Neural cell (in vitro differentiated cells): Measurements from ENCODE around the gene PARP11. TPM values are rescaled to one million over a fixed set of nuclear protein-coding genes. Genes with fewer than 3 reads are reported as not detected.

ENCODE experiments used
- H2AFZ ChIP-seq: fragments of 200-600, 300-800 bp; sonication (generic), shearing (Covaris generic); 2 replicates; pipeline ENCODE4 v1.6.0; 2014; ENCODE audit warnings: low read depth, mild to moderate bottlenecking, antibody characterized with exemption, low read length, moderate library complexity
- H3F3A ChIP-seq: fragments of 200-600 bp; shearing (Covaris generic); 2 replicates; pipeline ENCODE4 v1.6.1; 2016; ENCODE audit warnings: mild to moderate bottlenecking, moderate library complexity, mixed read lengths, antibody characterized with exemption, low read length; ENCODE audit not compliant: insufficient read depth, poor library complexity, severe bottlenecking
- H3K27ac ChIP-seq: fragments of 200-600, 300-800 bp; sonication (generic), shearing (Covaris generic); 2 replicates; pipeline ENCODE4 v1.5.1; 2014; ENCODE audit warnings: mild to moderate bottlenecking, low read length, moderate library complexity
- H3K27me3 ChIP-seq: fragments of 300-800, 200-600 bp; sonication (generic), shearing (Covaris generic); 2 replicates; pipeline ENCODE4 v1.6.0; 2014; ENCODE audit warnings: mild to moderate bottlenecking, low read depth, low read length, moderate library complexity; ENCODE audit not compliant: insufficient read depth
- H3K36me3 ChIP-seq: fragments of 300-800, 200-600 bp; sonication (generic), shearing (Covaris generic); 2 replicates; pipeline ENCODE4 v1.5.1; 2014; ENCODE audit warnings: mild to moderate bottlenecking, antibody characterized with exemption, low read length, moderate library complexity; ENCODE audit not compliant: insufficient read depth
- H3K4me2 ChIP-seq: fragments of 300-800, 200-600 bp; sonication (generic), shearing (Covaris generic); 2 replicates; pipeline ENCODE4 v1.6.0; 2014; ENCODE audit warnings: mild to moderate bottlenecking, low read length
- H3K4me3 ChIP-seq: fragments of 300-800, 200-600 bp; sonication (generic), shearing (Covaris generic); 2 replicates; pipeline ENCODE4 v1.5.1; 2014; ENCODE audit warnings: mild to moderate bottlenecking, low read length, moderate library complexity
- H3K79me2 ChIP-seq: fragments of 200-600 bp; shearing (Covaris generic); replicated peaks from 2 replicates; pipeline ENCODE4 v1.6.0; 2014; ENCODE audit warnings: mild to moderate bottlenecking, low read length, moderate library complexity; ENCODE audit not compliant: insufficient read depth
- H3K9ac ChIP-seq: fragments of 300-800, 200-600 bp; sonication (generic), shearing (Covaris generic); 2 replicates; pipeline ENCODE4 v1.6.1; 2016; ENCODE audit warnings: mild to moderate bottlenecking, low read length, mixed read lengths
- H3K9me2 ChIP-seq: fragments of 200-600 bp; shearing (Covaris generic); 2 replicates; pipeline ENCODE4 v1.6.1; 2016; ENCODE audit warnings: mild to moderate bottlenecking, low read length, mixed read lengths; ENCODE audit not compliant: insufficient read depth
- H3K9me3 ChIP-seq: fragments of 200-600, 300-800 bp; sonication (generic), shearing (Covaris generic); 2 replicates; pipeline ENCODE4 v1.6.1; 2016; ENCODE audit warnings: mild to moderate bottlenecking, mixed run types, low read length, moderate library complexity, mixed read lengths
- H4K20me1 ChIP-seq: fragments of 200-600 bp; shearing (Covaris generic); 2 replicates; pipeline ENCODE4 v1.6.1; 2016; ENCODE audit warnings: mild to moderate bottlenecking, mixed run types; ENCODE audit not compliant: insufficient read depth
- EP300 ChIP-seq: fragments of 450-650 bp; conservative IDR thresholded peaks from 2 replicates; pipeline ENCODE4 v1.6.1; 2014; ENCODE audit warnings: antibody characterized with exemption, mild to moderate bottlenecking, moderate library complexity; ENCODE audit not compliant: poor library complexity, severe bottlenecking
- EZH2 ChIP-seq: fragments of 200-600, 300-800 bp; shearing (Covaris generic), sonication (generic); IDR thresholded peaks from 2 replicates; pipeline ENCODE4 v1.6.1; 2014; ENCODE audit warnings: antibody characterized with exemption, low read length, borderline replicate concordance, mild to moderate bottlenecking; ENCODE audit not compliant: insufficient read depth, poor library complexity, severe bottlenecking
- MXI1 ChIP-seq: fragments of 450-650 bp; conservative IDR thresholded peaks from 2 replicates; pipeline ENCODE4 v1.6.1; 2014; ENCODE audit warnings: antibody characterized with exemption, mild to moderate bottlenecking; ENCODE audit not compliant: poor library complexity, severe bottlenecking
- POLR2AphosphoS5 ChIP-seq: IDR thresholded peaks from 2 replicates; pipeline ENCODE4 v1.6.1; 2012
- RAD21 ChIP-seq: fragments of 450-650 bp; conservative IDR thresholded peaks from 2 replicates; pipeline ENCODE4 v1.6.1; 2014; ENCODE audit warnings: antibody characterized with exemption, mild to moderate bottlenecking, moderate library complexity
- SMC3 ChIP-seq: fragments of 450-650 bp; conservative IDR thresholded peaks from 2 replicates; pipeline ENCODE4 v1.6.1; 2014; ENCODE audit warnings: antibody characterized with exemption, mild to moderate bottlenecking, moderate library complexity; ENCODE audit not compliant: poor library complexity
- TAF1 ChIP-seq: IDR thresholded peaks from 2 replicates; pipeline ENCODE4 v1.6.1; 2012; ENCODE audit warnings: low read depth
- polyA plus RNA-seq: library from polyadenylated mRNA; depleted of rRNA; stranded (reverse); fragments of >200 nt; gene quantifications from 2 replicates; pipeline ENCODE4 v1.2.3, GENCODE V29; 2014
- TF ChIP-seq, protein P1 (sequence below): fragments of 450-650 bp; IDR thresholded peaks from 2 replicates; pipeline ENCODE4 v1.5.1; 2014; ENCODE audit warnings: antibody characterized with exemption, mild to moderate bottlenecking, moderate library complexity; ENCODE audit not compliant: poor library complexity, severe bottlenecking
- TF ChIP-seq, protein P2 (sequence below): IDR thresholded peaks from 2 replicates; pipeline ENCODE4 v1.6.1; 2012; ENCODE audit warnings: borderline replicate concordance

Gene PARP11
- polyA plus RNA-seq, 1 donor from 2014 or later, result 20.3 TPM

DNA sequence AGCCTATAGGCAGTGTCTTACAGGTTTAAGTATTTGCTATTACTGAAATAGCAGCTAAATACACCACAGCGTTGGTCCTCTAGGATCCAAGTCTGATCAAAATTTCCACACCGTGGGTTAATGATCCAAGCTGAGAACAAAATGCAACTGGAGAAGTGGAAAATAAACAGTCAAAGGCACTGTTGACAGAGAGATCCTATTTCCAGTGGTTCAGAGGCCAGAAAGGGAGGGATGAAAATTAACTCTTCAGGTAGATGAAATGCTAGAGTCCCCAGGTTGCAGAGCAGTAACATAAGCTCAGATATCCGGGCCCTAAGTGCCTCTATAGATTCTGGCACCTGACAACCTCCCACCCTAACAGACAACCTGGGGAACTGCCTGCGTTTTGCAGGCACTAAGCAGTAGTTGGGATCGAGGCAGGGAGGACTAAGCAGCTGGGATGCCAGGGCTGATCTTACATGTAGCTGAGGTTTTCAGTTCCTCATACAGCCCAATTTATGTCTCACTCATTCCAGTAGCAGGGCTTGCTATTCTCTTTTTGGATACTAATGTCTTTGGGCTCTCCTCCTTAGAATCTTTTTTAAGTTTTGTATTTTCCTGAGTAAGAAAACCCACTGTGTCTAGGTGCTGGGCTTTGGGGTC, 77.6 kb downstream of the PARP11 start:
- no peaks in the 10 kb centered on the region for H4K20me1 ChIP-seq
- no peaks in the 10 kb centered on the region for H3K9me2 ChIP-seq
- H3F3A ChIP-seq, result no peaks in the 10 kb centered on the region
- H3K36me3 ChIP-seq, result no peaks in the 10 kb centered on the region
- no peaks in the 10 kb centered on the region for H3K9me3 ChIP-seq
- H2AFZ ChIP-seq, result no peak overlapping the region
- no peaks in the 10 kb centered on the region for H3K27me3 ChIP-seq
- no peak overlapping the region for H3K4me2 ChIP-seq
- H3K9ac ChIP-seq, result no peak overlapping the region
- H3K27ac ChIP-seq, result no peak overlapping the region
- TF ChIP-seq EZH2 (no peak), TAF1 (no peak), EP300 (no peak), SMC3 (no peak), RAD21 (no peak), POLR2AphosphoS5 (no peak), MXI1 (no peak)
- TF ChIP-seq, protein P1, sequence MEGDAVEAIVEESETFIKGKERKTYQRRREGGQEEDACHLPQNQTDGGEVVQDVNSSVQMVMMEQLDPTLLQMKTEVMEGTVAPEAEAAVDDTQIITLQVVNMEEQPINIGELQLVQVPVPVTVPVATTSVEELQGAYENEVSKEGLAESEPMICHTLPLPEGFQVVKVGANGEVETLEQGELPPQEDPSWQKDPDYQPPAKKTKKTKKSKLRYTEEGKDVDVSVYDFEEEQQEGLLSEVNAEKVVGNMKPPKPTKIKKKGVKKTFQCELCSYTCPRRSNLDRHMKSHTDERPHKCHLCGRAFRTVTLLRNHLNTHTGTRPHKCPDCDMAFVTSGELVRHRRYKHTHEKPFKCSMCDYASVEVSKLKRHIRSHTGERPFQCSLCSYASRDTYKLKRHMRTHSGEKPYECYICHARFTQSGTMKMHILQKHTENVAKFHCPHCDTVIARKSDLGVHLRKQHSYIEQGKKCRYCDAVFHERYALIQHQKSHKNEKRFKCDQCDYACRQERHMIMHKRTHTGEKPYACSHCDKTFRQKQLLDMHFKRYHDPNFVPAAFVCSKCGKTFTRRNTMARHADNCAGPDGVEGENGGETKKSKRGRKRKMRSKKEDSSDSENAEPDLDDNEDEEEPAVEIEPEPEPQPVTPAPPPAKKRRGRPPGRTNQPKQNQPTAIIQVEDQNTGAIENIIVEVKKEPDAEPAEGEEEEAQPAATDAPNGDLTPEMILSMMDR, result no peak
- TF ChIP-seq, protein P2, sequence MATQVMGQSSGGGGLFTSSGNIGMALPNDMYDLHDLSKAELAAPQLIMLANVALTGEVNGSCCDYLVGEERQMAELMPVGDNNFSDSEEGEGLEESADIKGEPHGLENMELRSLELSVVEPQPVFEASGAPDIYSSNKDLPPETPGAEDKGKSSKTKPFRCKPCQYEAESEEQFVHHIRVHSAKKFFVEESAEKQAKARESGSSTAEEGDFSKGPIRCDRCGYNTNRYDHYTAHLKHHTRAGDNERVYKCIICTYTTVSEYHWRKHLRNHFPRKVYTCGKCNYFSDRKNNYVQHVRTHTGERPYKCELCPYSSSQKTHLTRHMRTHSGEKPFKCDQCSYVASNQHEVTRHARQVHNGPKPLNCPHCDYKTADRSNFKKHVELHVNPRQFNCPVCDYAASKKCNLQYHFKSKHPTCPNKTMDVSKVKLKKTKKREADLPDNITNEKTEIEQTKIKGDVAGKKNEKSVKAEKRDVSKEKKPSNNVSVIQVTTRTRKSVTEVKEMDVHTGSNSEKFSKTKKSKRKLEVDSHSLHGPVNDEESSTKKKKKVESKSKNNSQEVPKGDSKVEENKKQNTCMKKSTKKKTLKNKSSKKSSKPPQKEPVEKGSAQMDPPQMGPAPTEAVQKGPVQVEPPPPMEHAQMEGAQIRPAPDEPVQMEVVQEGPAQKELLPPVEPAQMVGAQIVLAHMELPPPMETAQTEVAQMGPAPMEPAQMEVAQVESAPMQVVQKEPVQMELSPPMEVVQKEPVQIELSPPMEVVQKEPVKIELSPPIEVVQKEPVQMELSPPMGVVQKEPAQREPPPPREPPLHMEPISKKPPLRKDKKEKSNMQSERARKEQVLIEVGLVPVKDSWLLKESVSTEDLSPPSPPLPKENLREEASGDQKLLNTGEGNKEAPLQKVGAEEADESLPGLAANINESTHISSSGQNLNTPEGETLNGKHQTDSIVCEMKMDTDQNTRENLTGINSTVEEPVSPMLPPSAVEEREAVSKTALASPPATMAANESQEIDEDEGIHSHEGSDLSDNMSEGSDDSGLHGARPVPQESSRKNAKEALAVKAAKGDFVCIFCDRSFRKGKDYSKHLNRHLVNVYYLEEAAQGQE, result no peak
- no peak overlapping the region for H3K4me3 ChIP-seq
- H3K79me2 ChIP-seq, result no peaks in the 10 kb centered on the region

DNA sequence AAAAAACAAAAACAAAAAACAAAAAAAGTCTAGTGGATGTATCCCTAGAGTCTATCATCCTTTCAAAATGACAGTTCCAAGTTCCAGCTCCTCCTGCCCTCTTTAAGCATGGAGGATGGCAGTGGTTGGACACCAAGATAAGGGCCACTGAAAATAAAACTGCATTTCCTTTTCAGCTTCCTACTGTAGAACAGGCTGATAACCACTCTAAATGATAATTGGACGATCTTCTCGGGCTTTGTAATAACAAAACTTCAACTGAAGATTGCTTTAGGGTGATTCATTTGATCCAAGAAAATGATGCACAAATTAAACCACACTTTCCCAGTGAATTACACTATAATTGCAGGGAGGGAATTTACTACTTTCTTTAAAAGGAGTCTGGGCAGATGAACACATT, 78.1 kb downstream of the PARP11 start:
- no peaks in the 10 kb centered on the region for H3K79me2 ChIP-seq
- H3K4me2 ChIP-seq, result no peak overlapping the region
- H3K4me3 ChIP-seq, result no peak overlapping the region
- H3K9ac ChIP-seq, result no peak overlapping the region
- H4K20me1 ChIP-seq, result no peaks in the 10 kb centered on the region
- H3K9me2 ChIP-seq, result no peaks in the 10 kb centered on the region
- H3K27me3 ChIP-seq, result no peaks in the 10 kb centered on the region
- no peaks in the 10 kb centered on the region for H3K36me3 ChIP-seq
- no peaks in the 10 kb centered on the region for H3F3A ChIP-seq
- no peaks in the 10 kb centered on the region for H3K9me3 ChIP-seq
- no peak overlapping the region for H2AFZ ChIP-seq
- TF ChIP-seq, protein P2, result no peak
- no peak for TF ChIP-seq SMC3
- no peak for TF ChIP-seq POLR2AphosphoS5
- TF ChIP-seq, protein P1, result no peak
- TF ChIP-seq RAD21, result no peak
- TF ChIP-seq EZH2, result no peak
- TF ChIP-seq MXI1, result no peak
- no peak for TF ChIP-seq EP300
- TF ChIP-seq TAF1, result no peak
- H3K27ac ChIP-seq, result no peak overlapping the region
